H1 (cell line): ENCODE data around the gene RPS17. TPM values are rescaled to one million over a fixed set of nuclear protein-coding genes. Genes with fewer than 3 reads are reported as not detected.

Experiments used
- HDAC2 ChIP-seq, 2 experiments: fragments of 300-600 bp in 1 of 2; sonication (generic) in 1 of 2; IDR thresholded peaks; 2 replicates each; pipeline ENCODE4 v1.6.1; 2011 to 2012; ENCODE audit warnings: low read depth in 2 of 2, low read length in 2 of 2, mild to moderate bottlenecking in 2 of 2, moderate library complexity in 2 of 2, borderline replicate concordance in 1 of 2, inconsistent platforms in 1 of 2
- KDM4A ChIP-seq: IDR thresholded peaks from one replicate; pipeline ENCODE4 v1.7.1; 2012; ENCODE audit warnings: low read depth, mild to moderate bottlenecking, moderate library complexity, low read length, inconsistent platforms; ENCODE audit not compliant: severe bottlenecking
- POLR2A ChIP-seq, 2 experiments: IDR thresholded peaks; 1 replicate in 1 of 2; 2 replicates in 1 of 2; pipeline ENCODE4 v1.6.1; 2011; ENCODE audit warnings: low read depth in 2 of 2, low read length in 2 of 2, mild to moderate bottlenecking in 2 of 2; ENCODE audit errors: control extremely low read depth in 1 of 2
- polyA plus RNA-seq, 7 experiments: library from polyadenylated mRNA; depleted of rRNA in 3 of 7; stranded (reverse) in 5 of 7; unstranded in 2 of 7; fragments of >200 nt in 5 of 7; fragments of 200-250 nt in 2 of 7; gene quantifications; 1 replicate in 5 of 7; 2 replicates in 1 of 7; 4 replicates in 1 of 7; pipeline versions ENCODE4 v1.2.1 to v1.2.3, GENCODE V29; 2011 to 2013; ENCODE audit warnings: missing spikeins in 2 of 7, mixed read lengths in 2 of 7
- total RNA-seq: library from RNA; stranded (reverse); fragmentation: NEBNext Ultra II Directional; extraction: Animal tissue kit (Norgen Biotek cat#: 25700); gene quantifications from 2 replicates; pipeline ENCODE4 v1.2.1, GENCODE V29; 2021

The RPS17 gene
- total and polyA plus RNA-seq, 2 of the 8 experiments (the other 6 are each of a cell fraction or from before 2014, with no cell fraction given), result 2,416 to 5,590 TPM

- TF ChIP-seq HDAC2 (IDR thresholded peaks at IDR 0.05; ENCODE audit: borderline replicate concordance in 1 of 2, low read depth in 2 of 2, low read length in 2 of 2), result no peak
- TF ChIP-seq KDM4A, result peak; percentile 40
- TF ChIP-seq POLR2A (IDR thresholded peaks at IDR 0.05; ENCODE audit: control extremely low read depth in 1 of 2, low read depth in 2 of 2, low read length in 2 of 2), result peak in 1 of 2 experiments; percentile 71; a peak in 1 of 3 replicates
Observed at GRCh38 chr15:82571722-82572222, 31.5 kb upstream of the RPS17 start (continued).
